ENCODE data around the gene ABHD17C. TPM values are rescaled to one million over a fixed set of nuclear protein-coding genes. Genes with fewer than 3 reads are reported as not detected.

Gene ABHD17C
- total RNA-seq, 4 donors from 2014 or later, result 7.3 to 9.5 (median 8.4) TPM

DNA sequence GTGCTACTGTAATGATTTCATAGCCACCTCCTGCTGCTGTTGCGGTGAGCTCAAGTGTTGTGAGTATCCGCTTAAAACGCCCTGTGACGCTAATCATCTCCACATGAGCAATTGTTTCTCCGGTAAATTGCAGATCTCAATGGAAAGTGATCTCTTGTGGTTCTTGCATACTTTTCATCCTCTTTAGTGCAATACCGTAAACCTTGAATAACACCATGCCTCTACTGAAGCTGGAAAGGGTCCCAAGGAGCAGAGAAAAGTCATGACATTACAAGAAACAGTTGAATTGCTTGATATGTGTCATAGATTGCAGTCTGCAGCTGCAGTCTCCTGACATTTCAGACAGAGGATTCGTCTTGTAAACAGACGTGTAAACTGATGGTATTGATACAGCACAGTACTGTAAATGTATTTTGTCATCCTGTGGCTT lies 78.0 kb downstream of the ABHD17C start:
- 52 to 59% methylated on average over 8 of the region's 8 CpGs for WGBS, 2 donors
- DNase-seq, result no peak
- Histone ChIP-seq H3K9me3 (no peaks in the 10 kb centered on the region), H3K27me3 (no peaks in the 10 kb centered on the region), H3K4me3 (replicated peaks in 1 of 3) (no peak overlapping the region), H3K27ac (no peak overlapping the region), H3K36me3 (no peaks in the 10 kb centered on the region), H3K4me1 (peaks cover 0 to 17% of the 10 kb centered on the region in 2 donors)
- intact Hi-C loops (cut with DNase I), result loop anchor here (10.0 kb wide), 1 partner anchor 148 kb away; no protein-coding TSS in a partner anchor
- TF ChIP-seq POLR2A (IDR thresholded peaks at IDR 0.05) (no peak), CTCF (IDR thresholded peaks at IDR 0.05) (no peak)

- Histone ChIP-seq H3K9me3 (no peaks in the 10 kb centered on the region), H3K36me3 (no peaks in the 10 kb centered on the region), H3K27ac (no peak overlapping the region), H3K27me3 (no peaks in the 10 kb centered on the region), H3K4me3 (replicated peaks in 1 of 3) (no peak overlapping the region), H3K4me1 (peaks cover 0 to 20% of the 10 kb centered on the region in 2 donors)
- 79 to 80% methylated on average over 5 of the region's 5 CpGs for WGBS, 2 donors
- no peak for DNase-seq
- intact Hi-C loops (cut with DNase I), result loop anchor here (10.0 kb wide), 1 partner anchor 149 kb away; no protein-coding TSS in a partner anchor
- TF ChIP-seq POLR2A (IDR thresholded peaks at IDR 0.05), result no peak
- no peak for TF ChIP-seq CTCF (IDR thresholded peaks at IDR 0.05)
Observed at GRCh38 chr15:80773792-80774352, 78.8 kb downstream of the ABHD17C start.

DNA sequence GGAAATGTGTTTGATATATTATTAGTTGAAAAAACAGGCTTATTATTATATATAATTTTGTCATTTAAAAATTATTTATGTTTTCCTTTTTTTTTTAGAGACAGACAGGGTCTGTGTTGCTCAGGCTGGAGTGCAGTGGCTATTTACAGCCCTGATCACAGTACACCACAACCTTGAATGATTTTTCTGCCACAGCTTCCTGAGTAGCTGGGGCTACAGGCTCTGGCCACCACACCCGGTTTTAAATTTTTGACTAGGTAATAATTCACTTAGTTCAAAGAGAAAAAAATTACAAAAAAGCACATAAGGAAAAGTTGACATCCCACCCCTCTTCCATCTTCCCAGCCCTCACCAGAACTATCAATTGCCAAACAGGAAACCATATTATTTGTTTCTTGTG lies 79.4 kb downstream of the ABHD17C start:
- H3K4me1 ChIP-seq, result peaks cover 5 to 25% of the 10 kb centered on the region in 2 donors
- H3K27me3 ChIP-seq, result no peaks in the 10 kb centered on the region
- TF ChIP-seq POLR2A (IDR thresholded peaks at IDR 0.05) (no peak), CTCF (IDR thresholded peaks at IDR 0.05) (no peak)
- DNase-seq, result no peak
- H3K27ac ChIP-seq, result no peak overlapping the region
- H3K4me3 ChIP-seq (replicated peaks in 1 of 3), result no peak overlapping the region
- intact Hi-C loops (cut with DNase I), result loop anchor here (10.0 kb wide), 1 partner anchor 150 kb away; no protein-coding TSS in a partner anchor
- H3K36me3 ChIP-seq, result no peaks in the 10 kb centered on the region
- no peaks in the 10 kb centered on the region for H3K9me3 ChIP-seq
- 66 to 67% methylated on average over 1 of the region's 1 CpG for WGBS, 2 donors

DNA sequence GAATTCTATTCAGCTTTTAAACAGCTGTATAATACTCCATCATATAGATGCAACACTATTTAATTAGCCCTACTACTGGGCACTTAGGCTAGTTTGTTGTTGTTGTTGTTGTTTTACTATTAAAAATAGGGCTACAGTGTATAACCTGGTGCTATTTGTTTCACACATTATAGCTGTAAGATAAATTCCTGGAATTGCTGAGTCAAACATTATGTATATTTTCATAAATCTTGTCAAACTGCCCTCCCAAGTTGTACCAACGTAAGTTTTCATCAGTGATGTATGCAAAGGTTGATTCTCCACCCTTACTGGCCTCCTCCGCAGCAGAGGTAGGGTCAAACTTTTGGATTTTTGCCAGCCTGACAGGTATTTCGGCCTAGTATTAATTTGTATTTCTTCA lies 80.2 kb downstream of the ABHD17C start:
- intact Hi-C loops (cut with DNase I), result loop anchor here (5.0 to 10.0 kb wide), 4 partner anchors 151 to 318 kb away; no protein-coding TSS in a partner anchor

More for the DNA sequence above, 80.2 kb downstream of the ABHD17C start:
- Histone ChIP-seq H3K27ac (no peak overlapping the region), H3K4me1 (peaks cover 14 to 34% of the 10 kb centered on the region in 2 donors), H3K9me3 (no peaks in the 10 kb centered on the region), H3K27me3 (no peaks in the 10 kb centered on the region), H3K4me3 (replicated peaks in 1 of 3) (no peak overlapping the region), H3K36me3 (no peaks in the 10 kb centered on the region)
- 98% methylated on average over 3 of the region's 3 CpGs for WGBS, 2 donors
- TF ChIP-seq POLR2A (IDR thresholded peaks at IDR 0.05), result no peak
- TF ChIP-seq CTCF (IDR thresholded peaks at IDR 0.05), result no peak
- no peak for DNase-seq

All from thyroid gland (tissue), 4 donors.